Activated effector memory CD4-positive, alpha-beta T cell treated with anti-CD3 and anti-CD28 coated beads, Interleukin-2, amount 50 U/mL, for 16 hours (primary cell): ENCODE measurements around the gene TMEM131L.

Source experiments
- DNase-seq: peaks from one replicate; pipeline ENCODE4 v3.0.0-alpha.2; 2020

Gene TMEM131L

GRCh38 chr4:153668647-153669046 lies 202.5 kb downstream of the TMEM131L start:
- DNase-seq: no peak

- no peak for DNase-seq
Observed at GRCh38 chr4:153669838-153670237, 203.7 kb downstream of the TMEM131L start.

GRCh38 chr4:153676486-153676885 lies 210.3 kb downstream of the TMEM131L start:
- DNase-seq: no peak

- no peak for DNase-seq
Observed at GRCh38 chr4:153676984-153677383, 210.8 kb downstream of the TMEM131L start.

GRCh38 chr4:153679486-153679885 lies 213.3 kb downstream of the TMEM131L start:
- no peak for DNase-seq

- DNase-seq: no peak
Observed at GRCh38 chr4:153683763-153684181, 217.6 kb downstream of the TMEM131L start.

GRCh38 chr4:153684182-153684970 lies 218.2 kb downstream of the TMEM131L start, which contains the start of gene TLR2:
TSS of gene TLR2 (plus strand) at chr4:153684280. CDS start at chr4:153702908, 18,628 bp downstream.
- peak; percentile 87 for DNase-seq

GRCh38 chr4:153684971-153685371 lies 218.8 kb downstream of the TMEM131L start:
- peak; percentile 68 for DNase-seq
